ENCODE results near the gene CHPF.

DNA sequence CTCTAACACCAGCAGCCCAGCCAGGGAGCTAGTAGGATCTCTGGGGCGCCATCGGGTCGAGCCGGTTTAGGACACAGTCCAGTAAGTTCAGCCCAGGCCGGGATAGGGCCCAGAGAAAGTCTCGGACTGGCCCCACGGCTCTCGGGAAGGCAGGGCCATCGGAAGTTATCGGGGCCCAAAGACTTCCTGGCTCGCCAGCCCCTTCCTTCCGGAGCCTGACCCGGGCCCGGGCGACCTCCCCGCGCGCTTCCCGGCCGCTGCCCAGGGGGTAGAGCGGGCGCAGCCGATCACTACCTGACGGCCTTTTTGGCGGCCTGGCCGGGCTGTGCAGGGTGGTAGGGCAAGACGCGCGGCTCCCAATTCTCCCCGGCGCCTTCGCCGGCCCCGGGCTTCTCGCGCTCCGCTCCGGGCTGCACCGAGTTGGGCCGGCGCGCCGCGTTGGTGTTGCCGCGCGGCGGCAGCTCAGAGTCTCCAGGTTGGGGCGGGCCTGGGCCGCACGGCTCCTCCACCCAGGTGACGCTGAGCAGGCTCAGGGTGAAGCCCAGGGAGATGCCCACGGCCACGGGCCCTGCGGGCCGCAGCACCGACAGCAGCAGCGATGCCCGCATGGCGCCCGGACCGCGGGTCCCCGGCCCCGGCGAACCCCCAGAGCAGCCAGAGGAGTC, 546 bp downstream of the CHPF start:
- TF ChIP-seq CTCF (conservative IDR thresholded peaks at IDR 0.05; ENCODE audit: low read depth, low read length) (no peak), EZH2 (IDR thresholded peaks at IDR 0.05; ENCODE audit: borderline replicate concordance, low read depth, low read length, poor library complexity, severe bottlenecking) (no peak)

Data from A673 (cell line).